AG10803 (cell line): ENCODE measurements around the gene BLOC1S3.

ENCODE experiments used
- DNase-seq: peaks from one replicate; pipeline ENCODE4 v3.0.0; 2010; ENCODE audit warnings: low read depth
- H3K4me3 ChIP-seq: 2 replicates; pipeline ENCODE4 v1.5.1; 2011; ENCODE audit warnings: mild to moderate bottlenecking, low read length, control low read depth
- TF ChIP-seq, protein P1 (sequence below): conservative IDR thresholded peaks from 2 replicates; pipeline ENCODE4 v1.5.1; 2011; ENCODE audit warnings: mild to moderate bottlenecking, low read length, control low read depth, inconsistent platforms

The BLOC1S3 gene

DNA sequence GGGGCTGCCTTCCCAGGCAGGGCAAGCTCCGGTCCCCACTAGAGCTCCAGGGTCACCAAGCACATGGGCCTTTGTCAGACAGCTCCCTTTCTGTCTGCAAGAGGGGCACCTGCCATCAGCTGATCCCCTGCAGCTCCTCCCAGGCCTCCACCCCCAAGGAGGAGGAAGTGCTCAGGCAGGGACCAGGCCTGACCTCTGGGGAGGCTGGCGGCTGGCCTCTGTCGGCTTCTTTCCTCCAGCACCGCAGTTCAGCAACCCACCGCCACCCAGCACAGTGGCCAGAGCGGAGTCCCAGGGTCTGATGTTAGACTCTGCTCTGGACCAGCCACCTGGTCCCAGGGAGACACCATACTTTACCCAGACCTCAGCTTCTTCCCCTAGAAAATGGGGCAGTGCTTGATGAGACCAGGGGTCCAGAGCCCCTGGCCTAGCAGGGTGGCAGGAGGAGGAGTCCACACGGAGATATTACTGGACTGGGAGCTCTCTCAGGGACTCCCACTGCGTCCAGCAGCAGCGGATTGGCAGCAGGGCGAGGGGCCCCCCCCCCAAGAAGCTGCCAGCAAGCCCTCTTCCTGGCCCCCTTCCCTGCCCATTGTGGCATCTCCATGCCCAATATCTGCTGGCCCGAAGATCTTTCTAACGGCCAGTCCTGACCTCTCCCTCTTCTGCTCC lies 41.9 kb upstream of the BLOC1S3 start:
- TF ChIP-seq, protein P1, sequence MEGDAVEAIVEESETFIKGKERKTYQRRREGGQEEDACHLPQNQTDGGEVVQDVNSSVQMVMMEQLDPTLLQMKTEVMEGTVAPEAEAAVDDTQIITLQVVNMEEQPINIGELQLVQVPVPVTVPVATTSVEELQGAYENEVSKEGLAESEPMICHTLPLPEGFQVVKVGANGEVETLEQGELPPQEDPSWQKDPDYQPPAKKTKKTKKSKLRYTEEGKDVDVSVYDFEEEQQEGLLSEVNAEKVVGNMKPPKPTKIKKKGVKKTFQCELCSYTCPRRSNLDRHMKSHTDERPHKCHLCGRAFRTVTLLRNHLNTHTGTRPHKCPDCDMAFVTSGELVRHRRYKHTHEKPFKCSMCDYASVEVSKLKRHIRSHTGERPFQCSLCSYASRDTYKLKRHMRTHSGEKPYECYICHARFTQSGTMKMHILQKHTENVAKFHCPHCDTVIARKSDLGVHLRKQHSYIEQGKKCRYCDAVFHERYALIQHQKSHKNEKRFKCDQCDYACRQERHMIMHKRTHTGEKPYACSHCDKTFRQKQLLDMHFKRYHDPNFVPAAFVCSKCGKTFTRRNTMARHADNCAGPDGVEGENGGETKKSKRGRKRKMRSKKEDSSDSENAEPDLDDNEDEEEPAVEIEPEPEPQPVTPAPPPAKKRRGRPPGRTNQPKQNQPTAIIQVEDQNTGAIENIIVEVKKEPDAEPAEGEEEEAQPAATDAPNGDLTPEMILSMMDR: no peak
- DNase-seq: no peak
- no peak overlapping the region for H3K4me3 ChIP-seq

DNA sequence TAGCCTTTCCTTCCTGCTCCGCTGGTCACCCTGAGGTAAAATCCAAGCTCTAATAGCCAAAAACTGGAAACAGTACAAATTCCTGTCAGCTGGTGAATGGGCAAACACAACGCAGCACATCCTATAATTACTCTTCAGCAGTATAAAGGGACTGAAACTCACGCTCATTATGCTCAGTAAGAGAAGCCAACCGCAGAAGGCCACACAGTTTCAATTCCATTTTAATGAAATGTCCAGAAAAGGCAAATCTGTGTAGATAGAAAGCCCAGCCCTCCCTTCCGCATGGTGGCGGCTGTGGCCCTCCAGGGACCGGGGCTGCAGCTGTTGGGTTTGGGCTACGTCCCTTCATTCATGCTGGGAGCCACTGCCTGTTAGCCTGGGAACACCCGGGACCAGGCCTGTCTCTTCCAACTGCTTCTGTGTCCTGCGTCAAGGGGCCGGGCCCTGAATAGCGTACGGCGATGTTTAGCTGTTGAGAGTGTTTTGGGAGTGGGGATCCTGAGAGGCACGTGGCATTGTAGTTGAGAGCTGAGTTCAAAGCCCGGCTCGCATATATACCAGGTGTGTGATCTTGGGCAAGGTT lies 41.3 kb upstream of the BLOC1S3 start:
- TF ChIP-seq, protein P1: no peak
- no peak for DNase-seq

DNA sequence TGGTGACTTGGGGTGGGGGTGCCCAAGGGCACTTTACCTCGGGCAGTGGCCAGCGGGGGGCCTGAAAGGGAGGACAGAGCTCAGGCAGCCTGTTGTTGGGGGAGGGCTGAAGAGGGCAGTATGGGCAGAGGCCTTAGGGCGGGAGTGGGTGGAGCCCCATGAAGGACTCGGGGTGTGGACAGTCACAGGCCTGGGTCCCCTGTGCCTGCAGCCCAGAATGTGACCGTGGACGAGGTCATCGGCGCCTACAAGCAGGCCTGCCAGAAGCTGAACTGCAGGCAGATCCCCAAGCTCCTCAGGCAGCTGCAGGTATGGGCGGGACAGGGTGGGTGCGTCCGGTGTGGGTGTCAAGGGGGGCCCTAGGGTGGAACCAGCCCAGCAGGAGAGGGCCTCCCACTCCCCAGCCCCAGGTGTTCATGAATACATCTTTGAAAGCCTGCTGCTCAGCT lies 40.3 kb upstream of the BLOC1S3 start:
- TF ChIP-seq, protein P1: no peak
- H3K4me3 ChIP-seq: no peak overlapping the region
- DNase-seq: no peak

More for the DNA sequence above, 41.3 kb upstream of the BLOC1S3 start:
- H3K4me3 ChIP-seq: no peak overlapping the region

DNA sequence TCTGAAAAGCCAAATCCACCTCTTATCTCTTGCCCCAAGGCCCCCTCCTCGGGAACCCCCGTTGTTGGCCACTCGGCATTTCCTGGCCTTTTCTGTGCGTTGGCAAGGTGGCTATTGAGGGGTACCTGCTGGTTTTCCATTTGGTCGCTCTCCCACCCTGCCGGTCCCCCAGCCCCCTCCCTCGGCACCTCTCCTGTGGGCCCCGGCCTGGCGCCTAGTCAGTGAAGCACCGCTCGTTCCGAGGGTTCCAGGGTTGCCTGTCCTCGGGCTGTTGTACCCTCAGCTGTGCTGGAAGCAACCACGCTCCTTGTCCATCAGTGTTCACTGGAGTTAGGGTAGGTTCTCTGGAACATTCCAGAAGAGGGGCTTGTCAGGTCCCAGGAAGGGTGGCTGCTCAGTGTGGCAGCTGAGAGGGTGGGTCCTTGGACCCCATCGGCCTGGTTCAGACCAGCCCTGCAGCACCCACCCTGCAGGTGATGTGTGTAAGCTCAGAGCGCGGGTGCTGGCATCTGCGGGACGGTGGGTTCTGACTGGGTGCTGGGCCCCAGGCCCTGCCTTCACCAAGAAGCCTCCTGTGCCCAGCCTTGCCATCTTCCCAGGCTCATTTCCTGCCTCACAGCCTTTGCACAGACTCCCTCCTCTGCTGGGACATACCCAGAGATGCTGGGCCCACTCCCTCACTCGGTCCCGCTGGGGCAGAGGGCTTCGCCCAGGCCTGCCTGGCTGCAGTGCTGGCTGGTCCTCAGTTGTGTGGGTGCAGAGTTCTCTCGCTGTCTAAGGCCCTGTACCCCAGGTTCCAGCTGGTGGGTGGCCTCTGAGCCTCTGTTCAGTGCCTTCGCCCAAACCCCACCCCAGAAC lies 39.1 kb upstream of the BLOC1S3 start:
- TF ChIP-seq, protein P1: no peak
- no peak for DNase-seq
- H3K4me3 ChIP-seq: no peak overlapping the region

DNA sequence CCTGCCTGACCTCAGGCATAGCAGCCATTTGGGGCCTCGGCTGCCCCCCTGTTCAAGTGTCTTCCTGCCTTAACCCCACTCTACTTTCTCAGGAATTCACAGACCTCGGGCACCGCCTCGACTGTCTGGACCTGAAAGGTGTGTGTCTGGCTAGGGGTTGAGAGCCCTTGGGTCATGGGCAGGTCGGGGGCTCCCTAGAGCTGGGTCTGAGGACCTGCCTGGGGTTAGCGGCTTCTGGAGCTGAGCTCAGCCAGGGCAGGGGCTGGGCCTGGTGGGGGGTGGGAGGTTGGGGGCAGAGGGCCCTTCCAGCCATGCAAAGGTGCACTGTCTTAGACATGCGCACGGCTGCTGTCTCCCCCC lies 38.5 kb upstream of the BLOC1S3 start:
- no peak overlapping the region for H3K4me3 ChIP-seq
- DNase-seq: no peak
- TF ChIP-seq, protein P1: no peak

DNA sequence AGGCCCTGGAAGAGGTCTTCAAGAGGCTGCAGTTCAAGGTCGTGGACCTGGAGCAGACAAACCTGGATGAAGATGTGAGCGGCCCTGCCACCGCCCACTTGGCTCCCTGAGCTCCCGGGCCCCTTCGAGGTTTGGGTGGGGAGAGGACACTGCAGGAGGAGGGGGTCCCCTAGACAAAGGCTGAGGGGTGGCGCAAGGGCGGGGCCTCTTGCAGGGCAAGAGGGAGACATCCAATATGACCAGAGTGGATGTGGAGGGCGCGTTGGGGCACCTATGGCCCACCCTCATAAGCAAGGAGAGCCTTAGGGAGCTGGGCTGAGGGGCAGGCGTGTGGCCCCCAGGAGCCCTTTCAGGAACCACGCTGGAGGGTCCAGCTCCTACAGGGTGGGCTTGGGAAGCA lies 38.1 kb upstream of the BLOC1S3 start:
- TF ChIP-seq, protein P1: no peak
- no peak overlapping the region for H3K4me3 ChIP-seq
- no peak for DNase-seq
